Hematopoietic multipotent progenitor cell treated with erythropoietin and hydrocortisone succinate and interleukin-3 and kit ligand, for 6 days (in vitro differentiated cells): Measurements from ENCODE around the gene ARNT2.

ENCODE experiments used
- DNase-seq: peaks from one replicate; pipeline ENCODE4 v3.0.0-alpha.2; 2015

Gene ARNT2

GRCh38 chr15:80559761-80560160 lies 155.6 kb downstream of the ARNT2 start:
- DNase-seq = no peak

- peak; percentile 51 for DNase-seq
These were observed 156.6 kb downstream of the ARNT2 start for GRCh38 chr15:80560601-80561400.

- DNase-seq = no peak
These were observed 157.3 kb downstream of the ARNT2 start for GRCh38 chr15:80561500-80561899.

- DNase-seq = no peak
These were observed 157.9 kb downstream of the ARNT2 start for GRCh38 chr15:80562033-80562432.

GRCh38 chr15:80562846-80563245 lies 158.7 kb downstream of the ARNT2 start:
- no peak for DNase-seq

- DNase-seq = no peak
These were observed 159.3 kb downstream of the ARNT2 start for GRCh38 chr15:80563372-80563997.

- no peak for DNase-seq
These were observed 159.9 kb downstream of the ARNT2 start for GRCh38 chr15:80564056-80564455.

GRCh38 chr15:80565398-80565797 lies 161.2 kb downstream of the ARNT2 start:
- DNase-seq = no peak

- DNase-seq = no peak
These were observed 161.8 kb downstream of the ARNT2 start for GRCh38 chr15:80565988-80566387.

GRCh38 chr15:80567721-80568157 lies 163.6 kb downstream of the ARNT2 start:
- peak; percentile 78 for DNase-seq

- no peak for DNase-seq
These were observed 164.1 kb downstream of the ARNT2 start for GRCh38 chr15:80568298-80568697.

GRCh38 chr15:80568876-80569605 lies 164.9 kb downstream of the ARNT2 start:
- DNase-seq = no peak

- no peak for DNase-seq
These were observed 165.5 kb downstream of the ARNT2 start for GRCh38 chr15:80569656-80570055.

- DNase-seq = no peak
These were observed 166.4 kb downstream of the ARNT2 start for GRCh38 chr15:80570553-80570952.

- DNase-seq = no peak
These were observed 168.2 kb downstream of the ARNT2 start for GRCh38 chr15:80572337-80572736.

- no peak for DNase-seq
These were observed 169.4 kb downstream of the ARNT2 start for GRCh38 chr15:80573606-80574005.

- DNase-seq = no peak
These were observed 170.4 kb downstream of the ARNT2 start for GRCh38 chr15:80574590-80574989.

GRCh38 chr15:80576519-80577090 lies 172.4 kb downstream of the ARNT2 start:
- DNase-seq = no peak

- no peak for DNase-seq
These were observed 173.5 kb downstream of the ARNT2 start for GRCh38 chr15:80577552-80578205.

- DNase-seq = no peak
These were observed 174.0 kb downstream of the ARNT2 start for GRCh38 chr15:80578206-80578595.

GRCh38 chr15:80578871-80579270 lies 174.7 kb downstream of the ARNT2 start:
- DNase-seq = no peak

- DNase-seq = no peak
These were observed 175.4 kb downstream of the ARNT2 start for GRCh38 chr15:80579611-80580010.

- DNase-seq = no peak
These were observed 175.9 kb downstream of the ARNT2 start for GRCh38 chr15:80580106-80580505.
